NCI-H82 treated with DMSO at 0.1 percent for 48 hours (cell line): Measurements from ENCODE around the gene SUDS3.
A peak's percentile ranks its signal among the peaks of the same experiment; 100 is the strongest.

Source experiments
- DNase-seq: peaks from one replicate; lab custom pipeline; 2025; ENCODE audit not compliant: unreplicated experiment; lab: John Stamatoyannopoulos, UW

The SUDS3 gene

DNA sequence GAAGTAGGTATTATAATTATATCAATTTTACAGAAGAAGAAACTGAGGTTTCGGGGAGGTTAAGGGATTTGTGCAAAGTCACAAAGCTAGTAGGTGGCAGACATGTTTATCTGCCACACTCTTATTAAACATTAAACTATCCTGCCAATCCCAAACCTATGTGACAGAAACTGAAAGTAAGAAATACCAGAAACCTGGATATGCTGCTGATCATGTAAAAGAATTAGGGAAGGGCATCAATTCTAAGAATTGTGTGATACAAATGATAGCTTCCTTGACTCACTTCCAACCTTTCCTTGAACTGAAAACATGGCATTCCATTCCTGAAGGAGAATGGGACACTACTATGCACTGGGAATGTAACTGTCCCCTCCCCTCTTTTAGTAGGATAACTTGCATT, 20.5 kb upstream of the SUDS3 start:
- no peak for DNase-seq

DNA sequence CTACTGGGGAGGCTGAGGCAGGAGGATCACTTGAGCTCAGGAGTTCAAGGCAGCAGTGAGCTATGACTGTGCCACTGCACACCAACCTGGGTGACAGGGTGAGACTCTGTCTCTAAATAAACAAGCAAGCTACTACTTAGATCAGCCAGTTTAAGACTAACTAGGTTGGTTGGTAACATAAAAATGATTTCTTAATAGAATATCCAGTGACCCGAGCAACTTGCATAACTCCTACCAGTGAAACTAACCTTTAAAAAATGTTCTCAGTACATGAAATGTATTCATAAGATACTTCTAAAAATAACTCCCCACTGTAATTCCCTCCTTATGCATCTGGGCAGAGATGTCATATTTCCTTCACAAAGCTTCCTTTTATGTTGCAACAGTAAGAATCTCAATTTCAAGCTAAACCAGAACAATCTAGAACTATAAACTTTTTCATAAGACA, 19.5 kb upstream of the SUDS3 start:
- no peak for DNase-seq

DNA sequence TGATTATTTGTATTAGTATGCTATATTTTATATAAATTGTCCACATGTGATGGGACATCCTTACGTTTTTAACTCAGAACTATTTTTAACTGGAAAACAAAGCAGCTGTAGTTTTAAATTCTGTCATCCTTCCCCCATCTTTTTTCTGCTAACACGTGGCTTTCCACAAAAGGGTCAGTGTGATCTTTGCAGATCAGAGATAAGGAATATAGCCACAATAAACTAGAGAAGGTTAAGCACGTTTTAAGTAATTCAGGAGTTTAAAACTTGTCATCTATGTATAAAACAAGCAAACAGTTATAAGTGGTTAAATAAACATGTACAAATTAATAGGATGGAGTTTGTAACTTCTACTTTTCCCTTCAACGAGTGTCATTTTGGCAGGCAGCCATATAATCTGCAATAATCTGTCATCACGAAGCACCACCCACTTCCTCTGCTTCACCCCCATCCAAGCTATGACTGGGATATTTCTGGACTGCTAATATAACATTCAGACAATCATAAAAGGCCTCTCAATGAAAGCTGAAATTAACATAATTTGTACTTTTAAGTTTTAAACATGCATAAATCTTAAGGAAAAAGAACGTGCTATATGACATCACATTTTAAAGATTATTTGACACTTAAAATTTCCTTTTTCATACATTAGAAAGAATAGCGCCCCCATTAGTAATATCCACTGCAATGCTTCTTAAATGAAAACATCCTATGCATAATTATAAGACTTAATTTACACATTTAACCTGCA, 18.9 kb upstream of the SUDS3 start:
- DNase-seq = no peak

DNA sequence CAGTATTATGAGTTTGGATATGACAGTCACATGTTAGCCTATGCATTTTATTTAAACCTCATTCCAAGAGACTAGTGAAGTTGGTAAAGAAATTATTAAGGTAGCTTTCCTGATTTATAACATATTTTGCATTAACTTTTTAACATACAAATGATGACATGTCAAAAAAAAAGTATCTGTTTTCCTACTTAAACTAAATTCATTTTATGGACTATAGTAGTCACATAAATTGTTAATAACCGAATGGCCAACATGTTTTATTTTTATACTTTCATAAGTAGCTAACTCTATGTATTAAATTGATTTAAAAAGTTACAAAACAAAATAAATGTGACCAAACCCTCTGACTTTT, 18.4 kb upstream of the SUDS3 start:
- DNase-seq = no peak

DNA sequence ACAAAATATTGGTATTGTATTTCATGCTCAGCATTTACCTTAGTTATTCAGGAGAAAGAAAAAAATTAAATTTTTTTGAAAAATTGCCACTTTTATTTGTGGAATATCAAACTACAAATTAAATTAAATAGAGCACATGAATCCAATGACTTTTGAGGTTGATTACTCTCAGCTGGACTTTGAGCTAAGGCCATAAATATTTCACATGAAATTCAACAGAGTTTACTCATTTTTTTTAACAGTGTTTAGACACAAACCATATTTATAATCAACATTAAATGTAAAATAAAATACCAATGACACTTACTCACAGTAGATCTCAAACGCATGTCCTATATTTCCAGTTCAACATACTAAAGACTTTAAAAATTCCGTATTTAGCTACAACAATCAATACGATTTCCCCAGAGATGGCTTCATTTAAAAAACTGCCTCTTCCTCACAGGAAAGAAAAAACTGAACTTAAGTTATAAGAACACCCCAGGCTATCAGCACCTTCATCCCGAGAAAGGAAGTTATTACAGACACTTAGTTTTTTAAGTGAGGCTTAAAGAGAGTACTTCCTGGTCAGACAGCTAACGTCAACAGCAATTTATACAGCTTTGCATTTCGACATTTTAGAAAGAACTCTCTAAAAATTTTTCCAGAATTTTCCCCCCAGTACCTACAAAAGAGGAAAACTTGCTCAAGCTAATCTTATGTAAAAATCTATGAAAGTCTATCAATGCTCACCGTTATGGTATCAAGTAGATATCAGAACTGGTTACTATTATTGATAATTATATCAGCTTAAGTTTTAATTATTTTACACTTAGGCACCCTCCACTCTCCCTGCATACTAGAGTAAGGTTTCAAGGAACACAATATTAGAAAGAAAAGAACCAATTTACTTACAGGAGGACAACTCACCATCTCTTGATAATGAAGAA, 17.5 kb upstream of the SUDS3 start:
- no peak for DNase-seq

DNA sequence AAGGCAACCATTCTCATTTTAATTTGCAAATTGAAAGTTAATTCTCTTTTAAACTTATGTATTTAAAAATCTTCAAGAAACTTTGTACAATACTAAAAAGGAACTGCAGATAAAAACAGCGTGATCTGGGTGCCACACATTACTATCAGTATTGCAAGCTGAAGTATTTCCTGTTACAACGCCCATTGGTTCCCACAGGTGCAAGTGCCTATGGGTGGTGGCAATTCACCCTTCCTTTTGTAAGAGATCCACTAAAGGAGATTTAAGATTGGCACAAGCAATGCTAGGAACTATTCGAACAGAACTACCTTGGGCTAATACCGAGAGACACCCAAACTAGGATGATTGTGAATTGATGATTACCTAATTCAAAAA, 16.8 kb upstream of the SUDS3 start:
- no peak for DNase-seq

- DNase-seq = no peak
Measured at GRCh38 chr12:118361092-118361404, 15.3 kb upstream of the SUDS3 start.

DNA sequence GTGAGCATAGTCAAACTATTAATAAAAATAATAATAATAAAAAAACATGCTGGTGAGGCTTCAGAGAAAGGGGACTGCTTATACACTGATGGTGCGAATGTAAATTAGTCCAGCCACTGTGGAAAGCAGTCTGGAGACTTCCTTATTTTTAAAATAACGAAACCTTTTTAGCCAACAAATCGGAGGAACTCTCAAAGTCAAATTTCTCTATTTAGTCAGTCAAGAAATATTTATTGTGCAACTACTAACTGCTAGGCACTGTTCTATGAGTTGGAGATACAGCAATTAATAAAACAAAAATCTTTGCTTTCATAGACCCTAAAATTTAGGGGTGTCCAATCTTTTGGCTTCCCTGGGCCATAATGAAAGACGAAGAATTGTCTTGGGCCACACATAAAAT, 14.5 kb upstream of the SUDS3 start:
- no peak for DNase-seq

DNA sequence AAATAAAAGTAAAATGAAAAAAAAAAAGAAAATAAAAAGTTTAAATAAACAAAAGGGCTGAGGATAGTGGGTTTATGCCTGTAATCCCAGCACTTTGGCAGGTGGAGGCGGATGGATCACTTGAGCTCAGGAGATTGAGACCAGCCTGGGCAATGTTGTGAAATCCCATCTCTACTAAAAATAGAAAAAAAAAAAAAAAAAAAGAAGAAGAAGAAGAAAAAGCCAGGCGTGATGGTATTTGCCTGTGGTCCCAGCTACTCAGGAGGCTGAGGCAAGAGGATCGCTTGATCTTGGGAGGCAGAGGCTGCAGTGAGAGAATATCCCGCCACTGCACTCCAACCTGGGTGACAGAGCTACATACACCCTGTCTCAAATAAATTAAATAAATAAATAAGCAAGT, 7.5 kb upstream of the SUDS3 start:
- no peak for DNase-seq

DNA sequence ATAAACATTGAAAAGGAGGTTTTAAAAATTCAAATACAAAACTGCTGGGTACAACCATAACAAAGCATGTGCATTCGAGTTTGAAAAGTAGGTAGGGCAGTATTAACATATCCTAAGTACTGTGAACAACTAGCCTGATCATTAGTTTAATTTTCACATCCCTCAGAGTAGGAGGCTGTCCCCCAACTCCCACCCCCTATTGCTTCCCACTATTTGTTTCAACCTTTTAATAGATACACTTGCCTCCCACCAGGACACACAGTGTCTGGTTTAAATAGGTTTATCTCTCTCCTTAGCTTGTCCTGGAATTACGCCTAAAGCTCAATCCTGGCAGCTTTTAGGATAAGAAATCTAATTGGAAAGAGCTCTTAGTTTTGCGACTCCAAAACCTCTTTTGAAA, 5.8 kb upstream of the SUDS3 start:
- no peak for DNase-seq

DNA sequence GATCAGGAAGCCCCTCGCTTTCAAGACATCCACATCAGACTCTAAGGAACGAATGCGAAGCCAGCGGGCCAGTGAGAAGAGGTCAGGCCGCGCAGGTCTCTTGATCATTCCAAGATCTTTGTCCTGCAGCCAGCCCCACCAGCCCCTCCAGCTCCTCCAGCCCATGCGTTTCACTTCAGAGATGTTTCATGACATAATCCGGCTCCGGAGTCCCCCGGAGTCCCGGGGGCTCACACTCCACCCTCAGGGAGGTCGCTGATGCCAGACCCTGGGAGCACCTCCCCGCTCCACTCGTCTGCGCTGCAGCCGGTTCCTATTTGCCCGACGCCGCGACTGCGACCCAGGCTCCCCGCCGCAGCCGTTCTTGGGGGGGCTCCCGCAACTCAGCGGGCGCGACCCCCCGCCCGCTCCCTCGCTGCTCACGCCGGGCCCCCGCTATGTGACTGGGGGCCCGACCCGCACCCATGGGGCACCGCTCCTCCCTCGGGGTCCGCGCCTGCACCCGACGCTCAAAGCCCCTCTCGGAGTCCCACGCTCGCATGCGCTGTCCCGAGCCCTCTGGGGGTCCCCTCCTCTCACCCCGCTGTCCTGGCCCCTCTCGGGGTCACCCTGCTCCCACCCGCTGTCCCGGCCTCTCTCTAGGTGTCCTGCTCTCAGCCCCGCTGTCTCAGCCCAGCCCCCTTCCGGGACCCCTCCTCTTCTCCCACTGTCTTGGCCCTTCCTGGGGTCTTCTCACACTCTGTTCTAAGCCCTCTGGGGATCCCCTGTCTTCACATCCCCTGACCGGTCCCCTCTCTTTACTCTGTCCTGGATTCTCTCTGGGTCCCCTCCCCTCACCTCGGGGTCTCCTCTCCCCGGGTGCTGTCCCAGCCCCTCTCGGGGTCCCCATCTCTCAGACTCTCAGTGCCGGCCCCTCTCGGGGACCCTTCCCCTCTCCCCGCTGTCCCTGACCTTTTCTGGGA, 4.8 kb upstream of the SUDS3 start:
- no peak for DNase-seq

- peak; percentile 97 for DNase-seq
Measured at GRCh38 chr12:118372541-118373495, 3.5 kb upstream of the SUDS3 start, which contains the start of gene TAOK3. TAOK3 (minus strand) TSS chr12:118372907; CDS start chr12:118255567, 117,340 bp downstream.

DNA sequence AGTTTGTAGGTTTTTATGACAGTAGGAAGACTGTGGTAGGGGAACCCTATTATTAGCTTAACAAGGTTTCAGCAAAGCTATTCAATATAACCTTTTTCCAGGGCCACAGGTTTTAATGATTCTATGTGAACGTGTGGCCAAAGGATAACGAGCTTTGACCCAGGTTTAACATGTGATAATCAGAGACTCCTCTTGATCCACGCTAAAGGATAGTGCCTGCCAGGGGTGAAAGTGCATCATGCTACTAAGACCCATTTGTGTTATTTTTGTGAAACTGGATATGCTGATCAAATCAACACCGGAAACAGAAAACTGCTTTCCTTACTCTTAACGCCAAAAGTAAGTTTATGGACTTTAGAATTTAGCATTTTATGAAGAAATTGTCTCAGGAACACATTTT, 2.7 kb upstream of the SUDS3 start:
- no peak for DNase-seq

GRCh38 chr12:118374126-118374725, 2.1 kb upstream of the SUDS3 start:
- no peak for DNase-seq

DNA sequence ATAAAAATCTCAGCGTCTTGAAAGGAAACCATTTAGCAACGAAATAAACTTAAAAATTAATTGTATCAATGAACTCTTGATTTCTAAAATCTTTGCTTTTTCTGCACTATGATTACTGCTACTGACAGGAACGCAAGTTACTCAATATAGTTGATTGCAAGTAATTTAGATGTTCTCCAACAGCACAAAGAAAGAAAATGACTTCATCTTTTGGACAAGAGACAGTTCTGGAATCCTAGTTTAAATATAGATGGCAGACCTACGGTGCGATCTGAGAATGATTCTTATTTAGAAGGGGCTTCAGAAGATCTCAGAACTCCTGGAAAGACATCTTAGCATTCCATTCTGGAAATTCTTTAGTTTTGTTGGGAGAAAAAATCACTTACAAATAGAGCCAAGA, 1.4 kb upstream of the SUDS3 start:
- no peak for DNase-seq

DNA sequence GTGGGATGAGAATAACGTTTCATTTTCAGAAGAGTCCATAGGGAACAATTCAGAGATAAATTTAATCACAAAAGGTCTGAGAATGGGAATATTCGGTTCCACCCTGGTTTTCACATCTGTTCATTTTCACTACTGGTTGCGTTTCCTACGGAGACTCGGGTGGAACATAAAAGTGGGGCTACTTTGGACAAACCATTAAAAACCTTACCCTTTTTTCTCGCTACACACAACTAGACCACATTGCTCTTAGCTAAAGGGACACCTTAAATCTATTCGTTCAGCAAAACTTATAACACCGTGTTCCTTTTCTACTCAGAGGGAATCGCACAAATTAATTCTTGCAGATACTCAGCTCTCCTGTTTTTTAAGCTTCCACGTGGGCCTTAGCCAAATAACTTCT, 1.0 kb upstream of the SUDS3 start:
- no peak for DNase-seq

DNA sequence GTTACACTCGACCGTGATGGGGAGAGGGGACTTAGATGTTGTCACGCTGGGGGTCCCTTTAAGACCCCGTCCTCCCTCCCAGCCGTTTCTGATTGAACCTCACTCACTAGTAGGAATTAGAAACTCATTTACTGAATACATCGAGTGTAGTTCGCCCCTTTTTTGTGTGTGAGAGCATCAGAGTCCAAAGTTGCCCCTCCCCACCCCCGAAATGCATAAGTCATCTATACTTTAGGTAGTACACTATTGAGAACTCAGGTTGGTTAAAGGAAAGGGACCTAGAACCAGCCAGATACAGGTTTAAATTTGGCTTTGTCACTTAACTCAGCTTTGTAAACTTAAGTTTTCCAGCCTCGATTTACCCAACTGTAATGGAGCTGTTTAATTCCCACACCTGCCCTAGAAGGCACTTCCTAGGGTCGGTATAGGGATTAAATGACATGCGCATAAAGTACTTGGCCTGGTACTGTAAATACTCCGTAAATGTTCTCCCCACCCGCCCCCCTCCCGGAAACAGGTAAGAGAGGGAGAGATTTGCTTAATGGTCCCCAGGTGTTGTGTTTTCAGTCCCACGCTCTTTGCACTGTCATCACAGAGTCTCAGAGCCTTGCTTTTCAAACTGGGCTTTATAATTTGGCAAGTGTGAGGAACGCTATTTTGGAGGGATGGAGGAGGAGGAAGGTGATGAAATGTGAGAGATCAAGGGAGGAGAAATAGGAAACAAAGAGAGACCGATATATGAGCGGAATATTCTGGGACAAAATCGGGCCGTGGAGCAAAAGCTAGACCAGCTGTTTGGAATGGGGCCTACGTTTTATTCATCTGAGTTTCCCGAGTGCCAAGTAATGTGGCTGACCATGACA, 897 bp downstream of the SUDS3 start:
- DNase-seq = no peak

DNA sequence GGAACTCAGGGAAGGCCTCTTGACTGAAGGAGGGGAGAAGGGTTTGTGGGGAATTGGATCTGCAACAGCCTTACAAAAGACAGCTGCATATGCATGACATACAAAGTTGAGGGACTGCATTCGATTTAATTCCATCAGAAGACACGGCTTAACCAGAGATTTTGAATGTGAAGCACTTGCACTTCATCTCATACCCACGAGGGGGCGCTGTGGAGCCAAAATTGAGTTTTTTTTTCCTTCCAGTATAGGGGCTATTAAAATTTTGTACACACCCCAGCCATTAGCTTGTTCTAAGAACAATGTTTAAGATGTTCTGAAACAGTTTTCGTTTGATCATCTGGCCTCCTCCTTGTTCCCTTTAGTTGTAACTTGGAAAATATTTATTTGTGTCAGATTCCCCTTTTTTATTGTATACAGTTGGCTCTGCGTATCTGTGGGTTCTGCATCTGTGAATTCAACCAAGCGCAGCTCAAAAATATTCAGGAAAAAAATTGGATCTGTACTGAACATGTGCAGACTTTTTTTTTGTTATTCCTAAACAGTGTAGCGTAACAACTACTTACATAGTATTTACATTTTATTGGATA, 1.6 kb downstream of the SUDS3 start:
- DNase-seq = peak; percentile 15
